SK-N-DZ (cell line): ENCODE results near the gene IMP4.

ENCODE experiments used
- DNase-seq: peaks from one replicate; pipeline ENCODE4 v3.0.0-alpha.2; 2015; ENCODE audit warnings: low spot score

The IMP4 gene

GRCh38 chr2:130376433-130377293 is 34.0 kb downstream of the IMP4 start:
- DNase-seq, result no peak

DNA sequence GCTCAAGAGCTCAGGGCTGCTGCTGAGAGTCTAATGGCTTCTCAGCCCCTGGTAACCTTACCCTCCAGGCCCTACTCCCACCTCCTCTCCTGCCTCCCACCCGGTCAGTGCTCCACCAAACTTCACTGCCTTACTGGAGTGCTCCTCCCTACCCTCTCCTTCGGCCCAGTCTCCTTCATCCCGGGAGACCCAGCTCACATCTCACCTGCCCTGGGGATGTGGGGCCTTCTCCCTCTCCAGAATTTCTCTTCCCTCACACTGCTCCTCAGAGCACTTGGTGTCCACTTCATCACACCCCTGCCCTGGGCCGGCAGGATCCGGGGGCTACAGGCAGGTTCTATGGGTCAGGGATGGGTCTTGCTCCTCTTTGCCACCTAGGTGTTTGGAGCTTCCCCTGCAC is 34.8 kb downstream of the IMP4 start:
- DNase-seq, result no peak

GRCh38 chr2:130378206-130378897 is 35.7 kb downstream of the IMP4 start:
- no peak for DNase-seq

DNA sequence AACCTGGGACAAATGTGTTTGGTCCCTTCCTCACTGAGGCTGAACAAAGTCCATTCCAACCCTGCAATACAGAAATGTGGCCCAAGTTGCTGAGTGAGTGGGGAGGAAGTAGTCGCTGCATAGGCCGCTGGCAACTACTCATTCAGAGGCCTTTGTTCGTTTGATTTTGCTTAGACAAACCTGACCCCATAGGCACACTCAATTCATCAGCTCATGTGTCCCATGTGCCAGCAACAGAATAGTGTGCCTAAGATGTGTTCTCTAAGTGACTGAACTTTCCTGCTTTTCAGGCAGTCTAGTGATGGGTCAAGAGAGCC is 36.2 kb downstream of the IMP4 start:
- no peak for DNase-seq

GRCh38 chr2:130380096-130380934 is 37.6 kb downstream of the IMP4 start:
- no peak for DNase-seq

DNA sequence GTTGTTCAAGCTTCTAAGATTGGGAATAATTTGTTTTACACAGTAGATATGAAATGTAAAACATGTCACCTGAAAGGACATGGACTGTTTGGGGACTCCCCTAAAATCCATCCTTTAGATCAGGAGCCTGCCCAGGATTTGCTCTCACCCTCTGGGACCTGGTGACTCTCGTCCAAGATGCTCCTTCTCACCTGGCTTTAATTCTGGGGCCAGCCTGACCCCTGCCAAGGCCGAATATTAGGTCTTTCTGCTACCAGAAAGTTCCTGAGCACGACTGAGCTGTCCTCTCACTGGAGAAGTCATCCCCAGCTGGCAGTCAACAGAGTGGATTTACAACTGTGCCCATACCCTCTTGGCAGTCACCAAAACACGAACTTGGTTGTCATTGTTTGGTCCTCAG is 38.4 kb downstream of the IMP4 start:
- DNase-seq, result no peak

GRCh38 chr2:130381619-130382018 is 38.9 kb downstream of the IMP4 start:
- DNase-seq, result no peak

DNA sequence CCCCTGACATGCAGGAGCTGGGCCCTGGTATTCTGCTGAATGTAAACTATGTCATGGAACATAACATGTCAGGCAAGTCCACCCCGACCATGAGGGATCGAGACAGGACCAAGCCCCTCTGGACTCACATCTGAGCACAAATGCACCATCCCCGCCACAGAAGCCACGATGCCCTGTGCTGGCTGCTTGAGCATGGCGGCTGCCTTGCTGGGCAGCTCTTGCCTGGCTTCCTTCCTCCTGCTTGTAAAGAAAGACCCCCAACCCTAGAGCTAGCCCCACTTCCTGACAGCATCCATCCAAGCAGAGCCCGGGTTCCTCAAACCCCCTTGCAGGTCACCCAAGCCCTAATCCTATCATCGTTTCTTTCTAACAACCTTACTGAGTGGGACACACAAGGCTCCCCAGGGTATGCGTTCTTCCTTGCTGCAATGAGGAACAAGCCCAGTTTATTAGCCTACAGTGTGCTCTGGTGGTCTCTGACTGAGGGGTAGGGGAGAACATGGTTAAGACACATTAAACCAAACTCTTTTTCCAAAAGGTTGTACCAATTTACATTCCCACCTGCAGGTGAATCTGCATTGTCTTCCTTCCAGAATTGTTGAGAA is 39.7 kb downstream of the IMP4 start:
- no peak for DNase-seq

- no peak for DNase-seq
These were observed 43.0 kb downstream of the IMP4 start for GRCh38 chr2:130385709-130386108.

GRCh38 chr2:130387071-130387400 is 44.3 kb downstream of the IMP4 start:
- no peak for DNase-seq

GRCh38 chr2:130387804-130388203 is 45.1 kb downstream of the IMP4 start:
- no peak for DNase-seq

GRCh38 chr2:130388221-130388907 is 45.7 kb downstream of the IMP4 start:
- DNase-seq, result no peak

- DNase-seq, result no peak
These were observed 46.7 kb downstream of the IMP4 start for GRCh38 chr2:130389358-130389757.

- no peak for DNase-seq
These were observed 47.1 kb downstream of the IMP4 start for GRCh38 chr2:130389783-130390182.

- no peak for DNase-seq
These were observed 47.9 kb downstream of the IMP4 start for GRCh38 chr2:130390460-130391057.

DNA sequence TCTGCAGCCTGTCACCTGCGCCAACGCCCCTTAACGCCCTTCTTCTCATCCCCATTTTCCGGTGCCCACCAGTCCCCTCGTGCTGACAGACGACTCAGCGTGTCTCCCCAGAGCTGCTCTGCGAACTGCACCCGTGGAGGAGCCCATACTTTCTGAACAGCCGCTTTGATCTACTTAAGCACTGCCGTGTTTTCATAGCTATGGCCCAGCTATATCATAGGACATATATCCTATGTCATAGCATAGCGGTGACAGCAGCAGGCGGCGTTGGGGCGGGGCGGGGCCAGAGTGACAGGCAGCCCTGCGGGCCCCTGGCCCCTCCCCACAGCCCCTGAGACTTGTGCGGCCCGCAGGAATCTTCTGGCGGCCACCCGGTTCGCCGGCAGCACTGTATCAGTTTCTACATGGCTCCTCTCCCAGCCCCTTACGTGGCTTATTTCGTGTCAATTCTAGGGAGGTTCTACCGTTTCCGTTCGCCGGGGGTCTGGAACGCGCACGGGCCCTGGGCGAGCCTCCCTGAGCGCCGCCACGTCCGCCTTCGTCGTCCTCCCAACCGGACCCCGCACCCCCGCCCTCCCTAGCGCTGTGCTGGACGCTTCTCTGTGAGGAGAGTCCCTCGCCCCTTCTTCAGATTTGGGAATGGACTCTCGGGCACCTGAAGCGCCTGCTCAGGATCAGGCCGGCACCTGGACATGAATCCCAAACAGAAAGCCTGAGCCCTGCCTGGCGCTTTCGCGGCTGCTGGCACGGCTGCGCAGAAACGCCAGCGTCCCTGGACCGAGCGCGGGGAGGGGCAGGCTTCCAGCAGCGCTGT is 48.6 kb downstream of the IMP4 start:
- DNase-seq, result peak; percentile 60

DNA sequence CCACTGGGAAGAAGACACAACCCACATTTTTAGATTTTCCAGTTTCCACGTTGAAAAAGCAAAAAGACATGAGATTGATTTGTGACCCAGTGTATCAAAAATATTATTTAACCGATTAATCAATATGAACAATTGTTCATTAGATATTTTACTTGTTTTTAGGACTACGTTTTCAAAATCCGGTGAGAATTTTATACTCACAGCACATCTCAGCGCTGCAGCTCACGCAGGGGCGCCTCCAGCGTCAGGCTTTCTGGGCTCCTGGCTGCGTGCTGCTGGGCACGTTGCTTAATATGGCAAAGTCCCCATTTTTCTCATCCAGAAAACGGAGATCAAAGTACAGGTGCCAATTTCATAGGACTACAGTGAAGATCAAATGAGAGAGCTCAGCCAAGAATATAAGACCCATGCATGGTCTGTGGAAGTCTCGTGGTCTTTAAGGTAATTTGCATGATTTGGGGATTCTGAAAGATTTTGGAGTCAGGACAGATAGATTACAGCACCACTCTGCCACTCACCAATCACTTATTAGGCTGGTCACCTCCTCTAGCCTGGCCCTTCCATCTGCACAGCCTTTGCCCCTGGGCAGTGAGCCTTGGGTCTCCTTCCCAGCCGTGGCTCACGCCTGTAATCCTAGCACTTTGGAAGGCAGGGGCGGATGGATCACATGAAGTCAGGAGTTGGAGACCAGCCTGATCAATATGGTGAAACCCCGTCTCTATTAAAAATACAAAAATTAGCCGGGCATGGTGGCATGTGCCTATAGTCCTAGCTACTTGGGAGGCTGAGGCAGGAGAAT is 49.4 kb downstream of the IMP4 start:
- DNase-seq, result no peak

DNA sequence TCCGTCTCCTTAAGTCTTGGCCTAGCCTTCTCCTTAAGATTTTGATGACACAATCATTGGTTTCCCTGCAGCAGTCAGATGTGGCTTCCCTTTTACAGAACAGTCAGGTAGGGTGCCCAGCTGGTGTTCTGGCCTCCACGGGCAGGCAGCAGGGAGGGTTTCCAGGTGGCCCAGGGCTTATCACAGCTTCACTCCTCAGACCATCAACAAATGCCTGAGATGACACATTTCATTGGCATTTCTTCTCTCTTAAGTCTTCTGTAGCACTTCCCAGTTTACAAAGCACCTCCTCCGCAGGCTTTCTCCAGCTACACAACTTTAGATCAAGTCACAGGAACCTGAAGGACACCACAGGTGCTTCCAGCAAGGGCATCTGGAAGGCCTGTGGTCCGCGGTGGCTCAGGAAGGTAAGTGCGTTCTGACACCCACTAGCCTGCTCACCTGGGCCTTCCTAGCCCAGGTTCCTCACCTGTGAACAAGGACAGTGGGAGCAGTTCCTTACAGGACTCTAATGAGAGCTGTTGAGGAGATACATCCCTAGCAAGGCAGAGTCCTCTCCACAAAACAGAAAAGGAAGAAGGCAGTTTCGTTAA is 50.7 kb downstream of the IMP4 start:
- no peak for DNase-seq
